Right atrium auricular region (tissue), 2 donors: ENCODE data around the gene PRR5L. TPM values are rescaled to one million over a fixed set of nuclear protein-coding genes. Genes with fewer than 3 reads are reported as not detected.

Source experiments
- DNase-seq: peaks from one replicate; pipeline ENCODE4 v3.0.0-alpha.2; 2019; ENCODE audit warnings: low spot score
- H3K27ac ChIP-seq, 2 donors: fragments of 200-600 bp; sonication (generic); 1 replicate in 1 of 2; 2 replicates in 1 of 2; pipeline ENCODE4 v1.5.1; 2016 to 2019
- H3K27me3 ChIP-seq, 2 donors: fragments of 200-600 bp; sonication (generic); one replicate each; pipeline versions ENCODE4 v1.5.1 to v1.6.0; 2017 to 2019
- H3K36me3 ChIP-seq: fragments of 200-600 bp; sonication (generic); one replicate; pipeline ENCODE4 v1.5.1; 2016
- H3K4me1 ChIP-seq, 2 donors: fragments of 200-600 bp; sonication (generic); one replicate each; pipeline versions ENCODE4 v1.5.1 to v1.6.0; 2017 to 2019
- H3K4me3 ChIP-seq, 2 donors: fragments of 200-600 bp; sonication (generic); 1 replicate in 1 of 2; 2 replicates in 1 of 2; pipeline ENCODE4 v1.5.1; 2017 to 2019; ENCODE audit warnings: mild to moderate bottlenecking in 1 of 2, moderate library complexity in 1 of 2
- H3K9me3 ChIP-seq, 2 donors: fragments of 200-600 bp; sonication (generic); one replicate each; pipeline ENCODE4 v1.5.1; 2019
- total RNA-seq, 2 donors: library from RNA; depleted of rRNA; stranded (reverse); fragments of >200 nt; gene quantifications; one replicate each; pipeline ENCODE4 v1.1.0, GENCODE V29; 2016
- TF ChIP-seq, protein P1 (sequence below), 2 donors: fragments of 200-600 bp; sonication (generic); IDR thresholded peaks; one replicate each; pipeline ENCODE4 v1.5.1; 2019; ENCODE audit warnings: antibody characterized with exemption in 2 of 2

Gene PRR5L
- total RNA-seq, 2 donors from 2014 or later: 1.3 to 6.8 TPM

DNA sequence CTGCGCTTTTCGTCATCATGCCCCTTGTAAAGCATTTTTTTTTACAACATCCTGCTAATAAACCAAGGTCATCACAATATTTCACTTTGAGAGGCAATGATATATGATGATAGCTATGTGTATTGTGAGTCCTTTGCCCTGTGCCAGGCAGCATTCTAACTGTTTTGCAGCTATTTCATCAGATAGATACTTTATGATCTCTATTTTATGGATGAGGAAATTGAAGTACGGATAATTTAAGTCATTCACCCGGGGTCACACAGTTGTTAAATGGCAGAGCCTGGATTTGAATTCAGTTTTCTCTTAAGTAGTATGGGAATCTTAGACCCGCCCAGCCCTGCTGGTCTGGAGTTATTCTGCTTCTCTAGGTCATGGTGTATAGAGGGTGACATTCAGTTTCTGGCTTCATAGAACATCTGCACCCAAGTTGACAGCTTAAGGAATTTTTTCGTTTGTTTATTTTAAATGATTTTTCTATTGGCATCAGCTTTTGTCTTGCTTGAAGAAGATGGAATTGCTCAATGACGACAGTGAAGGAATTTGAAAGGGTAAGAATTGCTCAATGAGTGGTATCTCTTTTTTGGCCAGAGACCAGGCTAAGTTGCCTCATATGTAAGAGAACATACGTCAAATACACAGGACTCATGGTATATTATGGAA, 926 bp downstream of the PRR5L start:
- H3K4me1 ChIP-seq: no peaks in the 10 kb centered on the region
- DNase-seq: no peak
- no peak overlapping the region for H3K4me3 ChIP-seq
- H3K27ac ChIP-seq: no peak overlapping the region
- TF ChIP-seq, protein P1, sequence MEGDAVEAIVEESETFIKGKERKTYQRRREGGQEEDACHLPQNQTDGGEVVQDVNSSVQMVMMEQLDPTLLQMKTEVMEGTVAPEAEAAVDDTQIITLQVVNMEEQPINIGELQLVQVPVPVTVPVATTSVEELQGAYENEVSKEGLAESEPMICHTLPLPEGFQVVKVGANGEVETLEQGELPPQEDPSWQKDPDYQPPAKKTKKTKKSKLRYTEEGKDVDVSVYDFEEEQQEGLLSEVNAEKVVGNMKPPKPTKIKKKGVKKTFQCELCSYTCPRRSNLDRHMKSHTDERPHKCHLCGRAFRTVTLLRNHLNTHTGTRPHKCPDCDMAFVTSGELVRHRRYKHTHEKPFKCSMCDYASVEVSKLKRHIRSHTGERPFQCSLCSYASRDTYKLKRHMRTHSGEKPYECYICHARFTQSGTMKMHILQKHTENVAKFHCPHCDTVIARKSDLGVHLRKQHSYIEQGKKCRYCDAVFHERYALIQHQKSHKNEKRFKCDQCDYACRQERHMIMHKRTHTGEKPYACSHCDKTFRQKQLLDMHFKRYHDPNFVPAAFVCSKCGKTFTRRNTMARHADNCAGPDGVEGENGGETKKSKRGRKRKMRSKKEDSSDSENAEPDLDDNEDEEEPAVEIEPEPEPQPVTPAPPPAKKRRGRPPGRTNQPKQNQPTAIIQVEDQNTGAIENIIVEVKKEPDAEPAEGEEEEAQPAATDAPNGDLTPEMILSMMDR (IDR thresholded peaks at IDR 0.05): no peak
- H3K27me3 ChIP-seq: no peaks in the 10 kb centered on the region
- no peaks in the 10 kb centered on the region for H3K36me3 ChIP-seq
- H3K9me3 ChIP-seq: no peaks in the 10 kb centered on the region

DNA sequence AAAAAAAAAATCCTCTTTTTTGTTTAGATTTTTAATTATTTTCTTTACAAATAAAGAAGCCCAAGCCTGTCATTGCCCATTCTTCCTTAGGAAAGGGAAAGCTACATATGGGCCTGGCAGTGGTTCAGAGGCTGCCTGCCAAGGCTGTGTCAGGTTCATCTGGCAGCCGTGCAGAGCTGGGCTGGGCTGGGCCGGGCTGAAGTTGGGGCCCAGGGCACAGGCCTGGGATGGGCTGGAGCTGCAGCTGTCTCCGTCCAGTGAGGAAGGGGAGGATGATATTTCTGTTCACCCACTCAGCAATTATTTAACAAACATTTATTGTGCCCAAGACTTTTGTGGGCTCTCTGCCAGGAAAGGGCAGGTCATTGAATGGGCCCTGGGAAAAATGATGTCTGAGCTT, 4.6 kb downstream of the PRR5L start:
- DNase-seq: no peak
- TF ChIP-seq, protein P1 (IDR thresholded peaks at IDR 0.05): no peak
- H3K9me3 ChIP-seq: no peaks in the 10 kb centered on the region
- H3K27ac ChIP-seq: no peak overlapping the region
- no peaks in the 10 kb centered on the region for H3K27me3 ChIP-seq
- H3K4me3 ChIP-seq: no peak overlapping the region
- H3K4me1 ChIP-seq: no peaks in the 10 kb centered on the region
- H3K36me3 ChIP-seq: no peaks in the 10 kb centered on the region

DNA sequence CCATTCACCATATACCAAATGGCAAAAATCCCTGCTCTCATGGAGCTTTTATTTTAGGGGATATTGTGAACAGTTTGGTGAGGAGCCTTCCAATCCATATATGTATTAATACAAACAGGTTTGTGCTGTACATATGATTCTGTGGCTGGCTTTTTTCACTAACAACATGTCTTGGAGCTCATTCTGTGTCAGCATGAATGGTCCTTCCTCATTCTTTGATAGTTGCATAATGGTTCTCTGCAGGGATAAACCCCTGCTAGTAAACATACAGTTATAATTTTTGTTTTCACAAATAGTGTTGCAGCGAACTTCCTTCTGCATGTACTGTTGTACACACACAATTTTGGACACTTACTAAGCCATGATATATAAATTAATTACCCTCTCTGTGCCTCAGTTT, 8.3 kb downstream of the PRR5L start:
- no peak for DNase-seq
- Histone ChIP-seq H3K4me3 (no peak overlapping the region), H3K27ac (no peak overlapping the region), H3K4me1 (no peaks in the 10 kb centered on the region), H3K27me3 (no peaks in the 10 kb centered on the region), H3K9me3 (no peaks in the 10 kb centered on the region), H3K36me3 (no peaks in the 10 kb centered on the region)
- TF ChIP-seq, protein P1 (IDR thresholded peaks at IDR 0.05): no peak

DNA sequence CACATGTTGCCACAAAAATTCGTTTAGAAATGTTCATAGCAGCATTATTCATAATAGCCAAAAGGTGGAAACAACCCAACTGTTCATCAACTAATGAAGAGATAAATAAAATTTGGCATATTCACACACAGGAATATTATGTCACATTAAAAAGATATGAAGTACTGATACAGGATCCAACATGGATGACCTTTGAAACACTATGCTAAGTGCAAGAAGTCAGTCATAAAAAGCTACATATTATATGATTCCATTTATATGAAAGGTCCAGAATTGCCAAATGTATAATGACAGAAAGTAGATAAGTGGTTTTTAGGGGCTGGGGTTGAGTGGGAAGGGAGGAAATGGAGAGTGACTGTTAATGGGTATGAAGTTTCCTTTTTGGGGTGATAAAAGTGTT, 9.0 kb downstream of the PRR5L start:
- H3K4me3 ChIP-seq: no peak overlapping the region
- H3K27ac ChIP-seq: no peak overlapping the region

DNA sequence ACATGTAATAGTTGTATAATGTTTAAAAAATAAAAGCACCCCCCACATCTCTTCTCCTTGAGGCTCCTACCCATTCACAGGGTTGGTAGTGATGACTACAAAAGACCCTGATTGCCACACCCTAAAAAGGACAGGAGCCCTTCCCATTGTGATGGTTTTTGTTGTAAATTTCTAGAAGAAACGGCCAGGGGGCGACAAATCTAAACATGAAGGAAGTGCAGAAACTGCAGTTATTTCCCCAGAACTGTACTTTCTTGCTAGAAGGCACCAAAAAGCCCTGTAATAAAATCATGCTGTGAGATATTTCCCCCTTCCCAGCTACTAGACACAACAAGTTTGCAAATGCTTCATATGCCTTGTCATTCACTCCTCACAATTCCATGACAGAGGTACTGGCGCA, 10.8 kb downstream of the PRR5L start:
- Histone ChIP-seq H3K4me3 (no peak overlapping the region), H3K27me3 (no peaks in the 10 kb centered on the region), H3K4me1 (no peaks in the 10 kb centered on the region), H3K9me3 (no peaks in the 10 kb centered on the region), H3K27ac (no peak overlapping the region), H3K36me3 (no peaks in the 10 kb centered on the region)
- TF ChIP-seq, protein P1 (IDR thresholded peaks at IDR 0.05): peak in 1 of 2 donors; percentile 54
- no peak for DNase-seq

More for the DNA sequence above, 9.0 kb downstream of the PRR5L start:
- Histone ChIP-seq H3K9me3 (no peaks in the 10 kb centered on the region), H3K27me3 (no peaks in the 10 kb centered on the region), H3K36me3 (no peaks in the 10 kb centered on the region), H3K4me1 (no peaks in the 10 kb centered on the region)
- TF ChIP-seq, protein P1 (IDR thresholded peaks at IDR 0.05): no peak
- no peak for DNase-seq

GRCh38 chr11:36308577-36308976, 12.5 kb downstream of the PRR5L start:
- Histone ChIP-seq H3K4me1 (no peaks in the 10 kb centered on the region), H3K9me3 (no peaks in the 10 kb centered on the region), H3K36me3 (no peaks in the 10 kb centered on the region), H3K4me3 (no peak overlapping the region), H3K27ac (no peak overlapping the region), H3K27me3 (no peaks in the 10 kb centered on the region)
- TF ChIP-seq, protein P1 (IDR thresholded peaks at IDR 0.05): no peak
- no peak for DNase-seq
